Caco-2 (cell line): ENCODE measurements around the gene NANOS1. TPM values are rescaled to one million over a fixed set of nuclear protein-coding genes. Genes with fewer than 3 reads are reported as not detected.

Experiments
- BruUV-seq: library from RNA; stranded (reverse); fragments of 400-500 nt; replicated peaks from 2 replicates; lab custom pipeline; 2021; lab: Mats Ljungman, UMichigan
- CTCF ChIA-PET: fragments of 300-600 bp; sonication (Branson Sonifier 250); formaldehyde crosslinking; loops from one replicate; lab custom pipeline; 2022; ENCODE audit warnings: antibody characterized with exemption; lab: Charles Lee
- POLR2A ChIA-PET: fragments of 300-600 bp; sonication (Branson Sonifier 250); formaldehyde crosslinking; loops from one replicate; lab custom pipeline; 2022; ENCODE audit warnings: antibody characterized with exemption; lab: Charles Lee
- DNase-seq, 2 experiments: peaks; one replicate each; pipeline versions ENCODE4 v3.0.0 to v3.0.0-alpha.2; 2020 to 2022
- H3K27me3 ChIP-seq: replicated peaks from 2 replicates; pipeline ENCODE4 v1.6.0; 2011; ENCODE audit warnings: low read length; ENCODE audit not compliant: control insufficient read depth, insufficient read depth
- H3K36me3 ChIP-seq: 2 replicates; pipeline ENCODE4 v1.5.1; 2011; ENCODE audit warnings: low read length; ENCODE audit not compliant: control insufficient read depth, insufficient read depth
- H3K4me1 ChIP-seq: fragments of 250-450 bp; sonication (Bioruptor Pico); 2 replicates; pipeline ENCODE4 v1.5.1; 2020; ENCODE audit warnings: mild to moderate bottlenecking
- H3K4me3 ChIP-seq: 2 replicates; pipeline ENCODE4 v1.5.1; 2011; ENCODE audit warnings: low read depth, mild to moderate bottlenecking, control low read depth, low read length
- H3K9me3 ChIP-seq: fragments of 250-450 bp; sonication (Bioruptor Pico); 2 replicates; pipeline ENCODE4 v1.5.1; 2020; ENCODE audit warnings: mild to moderate bottlenecking, moderate library complexity
- H3K27ac Mint-ChIP-seq: one replicate; pipeline ENCODE4 v1.8.0; 2022; ENCODE audit warnings: mixed read lengths; ENCODE audit not compliant: unreplicated experiment
- H3K27me3 Mint-ChIP-seq: one replicate; pipeline ENCODE4 v1.8.0; 2022; ENCODE audit warnings: mixed read lengths; ENCODE audit not compliant: insufficient read depth, unreplicated experiment
- H3K36me3 Mint-ChIP-seq: one replicate; pipeline ENCODE4 v1.8.0; 2022; ENCODE audit warnings: mild to moderate bottlenecking, mixed read lengths; ENCODE audit not compliant: insufficient read depth, unreplicated experiment
- H3K4me1 Mint-ChIP-seq: one replicate; pipeline ENCODE4 v1.8.0; 2022; ENCODE audit warnings: low read depth, mixed read lengths; ENCODE audit not compliant: unreplicated experiment
- H3K4me3 Mint-ChIP-seq: one replicate; pipeline ENCODE4 v1.8.0; 2022; ENCODE audit warnings: mild to moderate bottlenecking, moderate library complexity, mixed read lengths; ENCODE audit not compliant: unreplicated experiment
- H3K9me3 Mint-ChIP-seq: one replicate; pipeline ENCODE4 v1.8.0; 2022; ENCODE audit warnings: mixed read lengths; ENCODE audit not compliant: unreplicated experiment
- intact Hi-C: fragments of 100-400 bp; cut with micrococcal nuclease; formaldehyde crosslinking; loops from one replicate; pipeline ENCODE4 v1.10.0; 2022; ENCODE audit not compliant: unreplicated experiment
- total RNA-seq: library from RNA; stranded (reverse); gene quantifications from 2 replicates; pipeline ENCODE4 v1.2.3, GENCODE V29; 2022
- TF ChIP-seq, protein P1 (sequence below), 2 experiments: fragments of 200-600 bp in 1 of 2; IDR thresholded peaks; 1 replicate in 1 of 2; 2 replicates in 1 of 2; pipeline versions ENCODE4 v1.5.1 to v1.8.0; 2011 to 2022; ENCODE audit warnings: antibody characterized with exemption in 1 of 2, control low read depth in 1 of 2, inconsistent platforms in 1 of 2, low read depth in 1 of 2, low read length in 1 of 2, mild to moderate bottlenecking in 1 of 2, moderate library complexity in 1 of 2; ENCODE audit not compliant: insufficient read depth in 1 of 2, severe bottlenecking in 1 of 2, unreplicated experiment in 1 of 2

NANOS1 gene
- total RNA-seq, 1 experiment from 2014 or later = 5.9 TPM

DNA sequence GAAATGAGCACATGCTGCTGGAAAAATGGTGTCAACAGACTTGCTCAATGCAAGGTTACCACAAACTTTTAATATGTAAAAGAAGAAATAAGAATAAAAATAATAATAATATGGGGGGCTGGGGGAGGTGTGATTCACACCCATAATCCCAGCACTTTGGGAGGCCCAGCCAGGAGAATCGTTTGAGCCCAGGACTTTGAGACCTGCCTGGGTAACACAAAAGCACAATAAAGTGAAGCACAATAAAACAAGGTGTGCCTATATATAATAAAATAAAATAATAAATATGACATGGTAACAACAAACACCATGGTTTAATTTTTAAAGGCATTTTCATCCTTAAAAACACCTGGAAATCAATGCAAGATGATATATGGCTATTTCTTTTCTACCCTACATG, 26.0 kb downstream of the NANOS1 start:
- H3K27me3 ChIP-seq = no peaks in the 10 kb centered on the region
- intact Hi-C loops = no loop called here
- no TSS peak for BruUV-seq
- Mint-ChIP-seq H3K27ac (no peak overlapping the region), H3K4me3 (no peak overlapping the region), H3K4me1 (peaks cover 7% of the 10 kb centered on the region), H3K9me3 (no peaks in the 10 kb centered on the region), H3K27me3 (no peaks in the 10 kb centered on the region), H3K36me3 (peaks cover 98% of the 10 kb centered on the region)
- ChIA-PET POLR2A (no interaction called here), CTCF (no interaction called here)
- TF ChIP-seq, protein P1, sequence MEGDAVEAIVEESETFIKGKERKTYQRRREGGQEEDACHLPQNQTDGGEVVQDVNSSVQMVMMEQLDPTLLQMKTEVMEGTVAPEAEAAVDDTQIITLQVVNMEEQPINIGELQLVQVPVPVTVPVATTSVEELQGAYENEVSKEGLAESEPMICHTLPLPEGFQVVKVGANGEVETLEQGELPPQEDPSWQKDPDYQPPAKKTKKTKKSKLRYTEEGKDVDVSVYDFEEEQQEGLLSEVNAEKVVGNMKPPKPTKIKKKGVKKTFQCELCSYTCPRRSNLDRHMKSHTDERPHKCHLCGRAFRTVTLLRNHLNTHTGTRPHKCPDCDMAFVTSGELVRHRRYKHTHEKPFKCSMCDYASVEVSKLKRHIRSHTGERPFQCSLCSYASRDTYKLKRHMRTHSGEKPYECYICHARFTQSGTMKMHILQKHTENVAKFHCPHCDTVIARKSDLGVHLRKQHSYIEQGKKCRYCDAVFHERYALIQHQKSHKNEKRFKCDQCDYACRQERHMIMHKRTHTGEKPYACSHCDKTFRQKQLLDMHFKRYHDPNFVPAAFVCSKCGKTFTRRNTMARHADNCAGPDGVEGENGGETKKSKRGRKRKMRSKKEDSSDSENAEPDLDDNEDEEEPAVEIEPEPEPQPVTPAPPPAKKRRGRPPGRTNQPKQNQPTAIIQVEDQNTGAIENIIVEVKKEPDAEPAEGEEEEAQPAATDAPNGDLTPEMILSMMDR (IDR thresholded peaks at IDR 0.05; ENCODE audit: insufficient read depth in 1 of 2, low read depth in 1 of 2, low read length in 1 of 2, severe bottlenecking in 1 of 2, unreplicated experiment in 1 of 2) = no peak
- no peak overlapping the region for H3K4me3 ChIP-seq
- H3K9me3 ChIP-seq = no peaks in the 10 kb centered on the region
- peaks cover 3% of the 10 kb centered on the region for H3K36me3 ChIP-seq
- no peak for DNase-seq
- no peaks in the 10 kb centered on the region for H3K4me1 ChIP-seq

DNA sequence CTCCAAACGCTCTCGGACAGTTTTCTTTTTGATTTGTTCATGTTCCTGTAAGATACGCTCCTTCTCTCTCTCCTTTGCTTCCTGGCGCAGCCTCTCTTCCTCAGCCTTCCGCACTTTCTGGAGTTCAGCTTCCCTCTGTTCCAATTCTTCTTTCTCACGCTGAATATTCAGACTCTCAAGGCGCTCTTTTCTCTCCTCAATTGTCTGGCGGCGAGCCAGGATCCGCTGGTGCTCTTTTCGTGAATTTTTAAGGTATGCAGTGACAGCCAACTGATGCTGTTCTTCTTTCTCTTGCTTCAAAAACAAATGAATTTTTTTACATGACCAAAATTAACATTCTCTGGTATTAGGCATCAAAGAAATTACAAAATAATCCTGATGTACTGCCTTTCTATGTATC, 28.5 kb downstream of the NANOS1 start:
- TF ChIP-seq, protein P1 (IDR thresholded peaks at IDR 0.05; ENCODE audit: insufficient read depth in 1 of 2, low read depth in 1 of 2, low read length in 1 of 2, severe bottlenecking in 1 of 2, unreplicated experiment in 1 of 2) = no peak
- Histone ChIP-seq H3K4me3 (no peak overlapping the region), H3K4me1 (no peaks in the 10 kb centered on the region), H3K36me3 (peaks cover 4% of the 10 kb centered on the region), H3K9me3 (no peaks in the 10 kb centered on the region), H3K27me3 (no peaks in the 10 kb centered on the region)
- ChIA-PET POLR2A (no interaction called here), CTCF (no interaction called here)
- H3K27me3 Mint-ChIP-seq = no peaks in the 10 kb centered on the region
- no TSS peak for BruUV-seq
- no peaks in the 10 kb centered on the region for H3K9me3 Mint-ChIP-seq
- intact Hi-C loops = no loop called here
- H3K27ac Mint-ChIP-seq = no peak overlapping the region
- no peak overlapping the region for H3K4me3 Mint-ChIP-seq
- no peak for DNase-seq
- peaks cover 98% of the 10 kb centered on the region for H3K36me3 Mint-ChIP-seq
- H3K4me1 Mint-ChIP-seq = peaks cover 7% of the 10 kb centered on the region

DNA sequence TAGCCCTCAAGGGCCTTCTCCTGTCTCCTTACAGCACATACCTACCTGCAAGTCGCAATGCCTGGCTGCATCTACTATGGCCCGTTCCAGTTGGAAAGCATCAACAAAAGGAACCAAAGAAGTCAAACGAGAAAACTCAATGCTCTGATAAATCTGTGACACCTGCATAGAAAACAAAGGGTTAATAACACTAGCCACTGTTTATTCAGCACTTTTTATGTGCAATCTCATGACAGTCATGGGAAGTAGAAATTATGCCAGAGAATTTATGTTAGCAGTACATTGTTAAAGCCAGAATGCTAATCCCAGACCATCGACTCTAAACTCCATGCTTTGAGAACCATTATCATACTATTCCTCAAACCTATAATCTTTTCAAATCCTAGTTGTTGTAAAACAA, 30.0 kb downstream of the NANOS1 start:
- H3K9me3 ChIP-seq = no peaks in the 10 kb centered on the region
- no peak for DNase-seq
- intact Hi-C loops = no loop called here
- no peak overlapping the region for H3K4me3 ChIP-seq
- ChIA-PET POLR2A (no interaction called here), CTCF (no interaction called here)
- TF ChIP-seq, protein P1 (IDR thresholded peaks at IDR 0.05; ENCODE audit: insufficient read depth in 1 of 2, low read depth in 1 of 2, low read length in 1 of 2, severe bottlenecking in 1 of 2, unreplicated experiment in 1 of 2) = no peak
- H3K27ac Mint-ChIP-seq = no peak overlapping the region
- H3K27me3 Mint-ChIP-seq = no peaks in the 10 kb centered on the region
- BruUV-seq = no TSS peak
- H3K4me1 Mint-ChIP-seq = peaks cover 8% of the 10 kb centered on the region
- no peaks in the 10 kb centered on the region for H3K4me1 ChIP-seq
- H3K36me3 ChIP-seq = peaks cover 3% of the 10 kb centered on the region
- peaks cover 98% of the 10 kb centered on the region for H3K36me3 Mint-ChIP-seq
- no peak overlapping the region for H3K4me3 Mint-ChIP-seq
- no peaks in the 10 kb centered on the region for H3K27me3 ChIP-seq
- no peaks in the 10 kb centered on the region for H3K9me3 Mint-ChIP-seq
